ENCODE measurements around the gene SLC26A1.

SLC26A1 gene

DNA sequence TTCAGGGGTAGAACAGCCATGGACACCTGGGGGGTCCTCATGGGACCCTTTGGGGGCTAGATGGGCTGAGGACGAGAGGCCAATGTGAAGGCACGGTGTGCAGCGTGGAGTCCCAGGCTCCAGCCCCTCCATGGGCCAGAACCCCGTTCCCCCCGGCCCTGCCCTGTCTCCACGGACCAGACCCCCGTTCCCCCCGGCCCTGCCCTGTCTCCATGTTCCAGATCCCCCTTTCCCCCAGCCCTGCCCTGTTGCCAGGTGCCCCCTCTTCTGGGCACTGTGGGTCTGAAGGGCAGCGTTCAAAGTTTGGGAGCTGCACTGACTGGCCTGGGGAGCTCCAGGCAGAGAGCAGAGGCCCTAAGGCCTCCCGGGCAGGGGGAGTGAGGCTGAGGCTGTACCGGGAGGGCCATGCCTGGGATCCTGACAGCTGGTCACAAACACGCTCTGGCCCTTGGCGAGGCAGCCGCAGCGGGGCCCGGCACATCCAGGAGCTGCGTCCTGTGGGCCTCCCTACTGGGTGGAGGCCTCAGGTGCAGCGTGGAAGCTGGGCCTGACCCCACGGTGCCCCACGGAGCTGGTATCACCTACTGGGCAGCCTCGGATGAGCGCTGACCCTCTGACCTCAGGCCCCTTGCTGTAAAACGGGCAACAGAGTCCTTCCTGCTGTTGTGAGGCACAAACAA is 28.7 kb downstream of the SLC26A1 start:
- H3K27me3 ChIP-seq (ENCODE audit: insufficient read depth, low read length): peaks cover 25% of the 10 kb centered on the region
- no peak overlapping the region for H3K9ac ChIP-seq (ENCODE audit: low read depth, low read length)
- no peaks in the 10 kb centered on the region for H3K4me1 ChIP-seq (ENCODE audit: insufficient read depth, low read length)
- 94% methylated on average over 23 of the region's 23 CpGs for WGBS
- no peaks in the 10 kb centered on the region for H3K9me3 ChIP-seq (ENCODE audit: insufficient read depth, low read depth, low read length)
- no peak overlapping the region for H3K4me3 ChIP-seq (ENCODE audit: low read length)
- no peaks in the 10 kb centered on the region for H3K36me3 ChIP-seq (ENCODE audit: insufficient read depth, low read length)
- H3K27ac ChIP-seq (ENCODE audit: low read depth, low read length): no peak overlapping the region

DNA sequence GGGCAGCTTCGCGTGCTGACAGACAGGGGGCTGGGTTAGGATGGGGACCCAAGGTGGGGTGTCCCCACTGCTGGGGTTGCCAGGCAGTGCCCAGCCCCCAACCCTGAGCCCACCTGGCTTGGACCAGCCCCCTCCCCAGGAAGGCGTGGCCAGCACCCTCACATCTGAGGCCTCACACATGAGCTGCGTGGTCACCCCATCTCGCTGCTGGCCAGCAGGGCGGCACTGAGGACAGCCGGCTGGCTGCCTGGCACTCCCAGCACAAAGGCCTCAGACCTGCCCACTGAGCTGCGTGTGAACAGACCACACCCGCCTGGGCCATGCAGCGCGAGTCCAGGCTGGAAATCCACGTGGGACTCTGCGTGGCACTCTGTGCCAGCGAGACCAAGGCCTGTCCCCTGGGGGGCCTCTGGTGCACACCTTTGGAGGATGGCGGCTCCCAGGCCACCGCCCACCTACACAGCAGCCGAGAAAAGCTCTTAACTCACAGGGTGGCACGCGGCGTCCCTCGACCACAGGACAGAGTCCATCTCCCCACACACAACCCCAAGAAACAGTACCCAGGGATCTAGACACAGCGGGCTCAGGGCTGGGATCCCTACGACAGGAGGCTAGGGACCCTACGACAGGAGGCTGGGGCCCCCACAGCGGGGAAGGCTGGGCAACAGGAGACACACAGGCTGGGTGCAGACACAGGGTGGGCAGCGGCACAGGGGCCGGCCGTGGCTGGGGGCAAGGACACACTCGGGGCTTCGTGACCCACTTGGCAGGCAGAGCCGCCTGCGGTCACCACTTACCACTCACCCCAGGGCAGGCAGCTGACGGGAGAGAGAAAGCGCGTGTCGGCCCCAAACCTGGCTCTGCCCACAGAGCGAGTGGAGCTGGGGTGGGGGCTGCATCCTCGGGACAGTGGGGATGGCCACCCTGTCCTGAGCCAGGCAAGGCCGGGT is 29.7 kb downstream of the SLC26A1 start:
- Histone ChIP-seq H3K27ac (ENCODE audit: low read depth, low read length) (no peak overlapping the region), H3K9ac (ENCODE audit: low read depth, low read length) (no peak overlapping the region), H3K9me3 (ENCODE audit: insufficient read depth, low read depth, low read length) (no peaks in the 10 kb centered on the region), H3K4me1 (ENCODE audit: insufficient read depth, low read length) (no peaks in the 10 kb centered on the region), H3K36me3 (ENCODE audit: insufficient read depth, low read length) (no peaks in the 10 kb centered on the region), H3K4me3 (ENCODE audit: low read length) (no peak overlapping the region), H3K27me3 (ENCODE audit: insufficient read depth, low read length) (peaks cover 17% of the 10 kb centered on the region)
- WGBS: 95% methylated on average over 39 of the region's 39 CpGs

DNA sequence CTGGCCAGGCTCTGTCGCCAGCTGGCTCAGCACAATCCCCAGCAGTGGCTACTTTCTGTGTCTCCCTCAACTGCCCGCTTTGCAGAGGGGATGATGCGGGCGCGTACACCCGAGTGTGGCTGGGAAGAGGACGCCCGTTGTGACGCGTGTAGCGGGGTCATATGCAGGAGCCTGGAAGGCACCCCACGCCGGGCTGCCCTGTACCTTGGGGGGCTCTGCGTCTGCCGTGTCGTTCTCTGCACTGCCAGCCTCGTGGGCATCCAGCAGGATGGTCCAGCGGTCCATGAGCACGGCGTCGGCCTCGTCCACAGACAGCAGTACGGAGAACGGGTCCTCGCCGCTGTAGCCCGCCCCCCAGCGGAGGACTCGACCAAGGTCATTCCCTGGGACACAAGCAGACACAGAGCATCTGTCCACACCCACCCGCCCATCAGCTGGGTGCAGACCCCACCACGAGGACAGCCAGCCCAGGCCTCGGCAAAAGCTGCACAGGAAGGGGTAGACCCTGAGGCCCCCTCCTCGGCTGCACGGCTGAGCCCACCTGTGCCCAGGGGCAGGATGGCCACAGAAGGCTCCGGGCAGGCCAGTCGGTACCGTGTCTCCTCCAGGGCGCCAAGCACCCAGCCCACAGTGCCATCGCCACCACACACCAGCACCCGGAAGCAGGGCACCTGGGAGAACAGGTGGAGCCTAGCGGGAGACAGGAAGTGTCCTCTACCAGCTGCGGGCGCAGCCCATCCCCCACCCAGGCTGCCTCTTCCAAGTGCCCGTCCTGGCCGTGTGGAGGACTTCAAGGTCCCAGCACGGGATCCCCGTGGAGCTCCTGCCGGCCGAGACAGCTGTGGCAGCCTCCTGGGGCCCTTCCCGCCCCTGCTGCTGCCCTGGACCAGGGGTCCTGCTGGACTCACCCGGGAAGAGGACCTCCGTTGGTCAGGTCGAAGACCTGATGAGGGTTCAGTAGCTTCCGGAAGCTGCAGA is 30.7 kb downstream of the SLC26A1 start:
- WGBS: 94% methylated on average over 54 of the region's 54 CpGs
- Histone ChIP-seq H3K9me3 (ENCODE audit: insufficient read depth, low read depth, low read length) (no peaks in the 10 kb centered on the region), H3K9ac (ENCODE audit: low read depth, low read length) (no peak overlapping the region), H3K4me3 (ENCODE audit: low read length) (no peak overlapping the region), H3K36me3 (ENCODE audit: insufficient read depth, low read length) (no peaks in the 10 kb centered on the region), H3K27ac (ENCODE audit: low read depth, low read length) (no peak overlapping the region), H3K4me1 (ENCODE audit: insufficient read depth, low read length) (no peaks in the 10 kb centered on the region), H3K27me3 (ENCODE audit: insufficient read depth, low read length) (peaks cover 8% of the 10 kb centered on the region)

DNA sequence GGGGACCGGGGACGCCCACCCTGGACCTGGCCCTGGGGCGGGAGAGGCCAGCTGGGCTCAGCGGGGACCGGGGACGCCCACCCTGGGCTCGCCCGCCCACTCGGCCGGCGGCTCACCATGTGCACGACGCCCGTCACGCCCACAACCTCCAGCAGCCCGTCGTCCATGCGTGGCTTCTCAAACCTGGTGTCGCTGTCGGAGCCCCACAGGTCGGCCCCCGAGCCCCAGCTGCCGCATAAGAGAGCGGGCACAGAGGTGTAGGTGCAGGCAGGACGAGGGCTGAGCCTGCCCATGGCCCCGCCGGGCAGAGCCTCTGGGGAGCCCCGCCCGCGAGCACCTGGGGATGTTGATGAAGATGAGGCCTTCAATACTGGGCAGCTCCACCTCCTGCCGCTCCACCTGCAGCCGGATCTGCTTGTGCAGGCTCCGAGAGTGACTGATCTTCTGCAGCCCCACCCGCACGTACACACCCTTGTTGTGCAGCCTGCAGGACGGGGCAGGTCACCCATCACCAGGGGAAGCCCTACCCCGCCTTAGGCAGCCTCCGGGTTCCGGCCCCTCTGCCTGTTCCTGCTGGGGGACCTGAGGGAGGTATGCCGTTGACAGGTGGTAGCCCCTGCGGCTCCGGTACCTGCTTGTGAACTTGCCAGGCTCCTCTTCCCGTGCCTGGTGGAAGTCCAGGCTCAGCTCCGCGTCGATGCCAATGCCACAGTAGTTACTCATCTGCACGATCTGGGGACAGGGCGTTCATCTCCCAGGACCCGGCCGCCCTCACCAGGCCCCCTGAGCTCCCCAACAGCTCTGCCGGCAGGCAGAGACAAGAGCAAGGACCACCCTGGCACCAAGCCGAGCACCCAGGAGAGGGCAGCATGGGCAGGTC is 31.6 kb downstream of the SLC26A1 start:
- H3K27me3 ChIP-seq (ENCODE audit: insufficient read depth, low read length): no peaks in the 10 kb centered on the region
- H3K9me3 ChIP-seq (ENCODE audit: insufficient read depth, low read depth, low read length): no peaks in the 10 kb centered on the region
- WGBS: 95% methylated on average over 52 of the region's 52 CpGs
- H3K36me3 ChIP-seq (ENCODE audit: insufficient read depth, low read length): no peaks in the 10 kb centered on the region
- no peaks in the 10 kb centered on the region for H3K4me1 ChIP-seq (ENCODE audit: insufficient read depth, low read length)
- H3K27ac ChIP-seq (ENCODE audit: low read depth, low read length): no peak overlapping the region
- no peak overlapping the region for H3K9ac ChIP-seq (ENCODE audit: low read depth, low read length)
- no peak overlapping the region for H3K4me3 ChIP-seq (ENCODE audit: low read length)

DNA sequence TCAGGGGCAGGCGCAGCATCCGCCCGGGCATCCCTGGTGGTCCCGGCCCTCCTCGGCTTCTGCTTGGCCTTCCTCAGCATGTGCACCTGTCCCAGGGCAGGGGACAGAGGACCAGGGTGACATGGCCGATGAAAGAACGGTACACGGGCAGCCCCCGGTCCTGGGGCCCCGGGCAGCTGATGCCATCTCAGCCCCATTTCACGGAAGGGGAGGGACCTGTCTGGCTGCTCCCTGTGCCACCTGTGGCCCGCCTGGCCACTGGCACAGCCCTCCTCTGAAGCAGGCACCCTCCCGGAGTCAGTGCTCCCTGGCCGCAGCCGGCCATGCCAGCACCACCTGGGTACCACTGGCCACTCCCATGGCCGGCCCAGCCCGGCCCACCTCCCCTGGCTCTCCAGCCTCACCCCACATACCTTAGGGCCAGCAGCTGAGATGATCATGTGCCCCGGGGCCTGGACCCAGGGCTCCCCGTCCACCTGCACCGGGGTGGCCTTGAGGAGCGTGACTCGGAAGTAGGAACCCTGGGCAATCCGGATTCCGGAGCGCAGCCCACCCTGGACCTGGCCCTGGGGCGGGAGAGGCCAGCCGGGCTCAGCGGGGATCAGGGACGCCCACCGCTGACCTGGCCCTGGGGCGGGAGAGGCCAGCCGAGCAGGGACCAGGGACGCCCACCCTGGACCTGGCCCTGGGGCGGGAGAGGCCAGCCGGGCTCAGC is 32.4 kb downstream of the SLC26A1 start:
- Histone ChIP-seq H3K27ac (ENCODE audit: low read depth, low read length) (no peak overlapping the region), H3K4me3 (ENCODE audit: low read length) (no peak overlapping the region), H3K4me1 (ENCODE audit: insufficient read depth, low read length) (no peaks in the 10 kb centered on the region), H3K9me3 (ENCODE audit: insufficient read depth, low read depth, low read length) (no peaks in the 10 kb centered on the region), H3K27me3 (ENCODE audit: insufficient read depth, low read length) (no peaks in the 10 kb centered on the region), H3K36me3 (ENCODE audit: insufficient read depth, low read length) (no peaks in the 10 kb centered on the region), H3K9ac (ENCODE audit: low read depth, low read length) (no peak overlapping the region)
- 95% methylated on average over 35 of the region's 35 CpGs for WGBS

DNA sequence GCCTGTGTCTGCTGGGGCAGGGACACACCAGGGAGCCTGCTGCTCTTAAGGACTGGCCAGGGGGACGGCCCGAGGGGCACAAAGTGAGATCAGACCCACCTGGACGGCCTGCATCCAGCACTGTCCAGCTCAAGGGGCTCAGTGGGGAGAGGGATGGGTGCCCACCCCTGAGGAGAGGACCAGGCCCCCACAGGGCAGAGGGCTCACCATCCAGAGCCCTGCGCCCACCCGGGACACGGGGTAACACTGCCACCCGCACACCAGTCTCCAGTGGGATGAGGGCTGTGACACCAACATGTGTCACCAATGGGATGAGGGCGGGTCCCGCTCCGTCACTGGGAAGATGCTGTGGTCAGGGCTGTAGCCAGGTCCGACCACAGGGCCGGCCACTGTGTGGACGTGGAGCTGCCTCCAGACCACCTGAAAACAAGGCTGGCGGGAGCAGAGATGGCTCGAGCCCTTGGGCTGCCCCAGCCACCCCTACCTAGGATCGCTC is 33.0 kb downstream of the SLC26A1 start:
- WGBS: 89% methylated on average over 16 of the region's 16 CpGs
- Histone ChIP-seq H3K9ac (ENCODE audit: low read depth, low read length) (no peak overlapping the region), H3K4me1 (ENCODE audit: insufficient read depth, low read length) (no peaks in the 10 kb centered on the region), H3K9me3 (ENCODE audit: insufficient read depth, low read depth, low read length) (no peaks in the 10 kb centered on the region), H3K27ac (ENCODE audit: low read depth, low read length) (no peak overlapping the region), H3K36me3 (ENCODE audit: insufficient read depth, low read length) (no peaks in the 10 kb centered on the region), H3K27me3 (ENCODE audit: insufficient read depth, low read length) (no peaks in the 10 kb centered on the region), H3K4me3 (ENCODE audit: low read length) (no peak overlapping the region)

DNA sequence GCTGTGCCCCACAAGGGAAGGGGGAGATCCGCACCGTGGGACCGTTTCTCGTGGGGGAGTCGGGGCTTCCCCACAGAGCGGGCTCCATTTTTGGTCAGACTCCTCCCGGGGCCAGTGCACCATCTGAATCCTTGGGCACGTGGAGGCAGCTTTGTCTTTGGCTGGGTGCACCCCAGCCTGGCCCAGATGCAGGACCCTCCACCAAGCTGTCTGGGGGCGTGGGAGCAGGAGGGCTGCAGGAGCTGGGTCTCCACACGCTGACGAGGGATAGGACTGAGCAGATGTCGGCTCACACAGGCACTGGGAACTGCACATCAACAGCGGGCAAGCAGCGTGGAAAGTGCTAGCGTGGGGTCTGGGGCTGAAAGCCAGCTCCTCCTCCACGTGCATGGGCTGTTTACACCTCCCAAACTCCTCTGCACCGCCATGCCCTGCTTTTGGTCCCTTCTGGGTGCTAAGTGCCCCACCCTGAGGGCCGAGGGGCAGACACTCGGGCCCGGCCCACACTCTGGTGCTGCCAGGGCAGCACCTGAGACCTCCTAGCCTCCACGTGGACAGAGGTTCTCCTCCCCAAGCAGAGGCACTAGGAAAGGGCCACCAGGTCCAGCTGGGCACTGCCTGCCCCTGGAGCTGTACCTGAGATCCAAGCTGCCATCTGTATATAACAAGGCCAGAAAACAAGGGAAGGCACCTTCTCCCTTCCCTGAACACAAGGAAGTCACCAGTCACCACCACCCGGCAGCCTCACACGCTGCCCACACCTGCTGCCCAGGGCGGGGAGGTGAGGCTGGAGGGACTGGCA is 33.7 kb downstream of the SLC26A1 start:
- Histone ChIP-seq H3K4me1 (ENCODE audit: insufficient read depth, low read length) (no peaks in the 10 kb centered on the region), H3K27me3 (ENCODE audit: insufficient read depth, low read length) (no peaks in the 10 kb centered on the region), H3K36me3 (ENCODE audit: insufficient read depth, low read length) (no peaks in the 10 kb centered on the region), H3K9me3 (ENCODE audit: insufficient read depth, low read depth, low read length) (no peaks in the 10 kb centered on the region), H3K9ac (ENCODE audit: low read depth, low read length) (no peak overlapping the region), H3K4me3 (ENCODE audit: low read length) (no peak overlapping the region), H3K27ac (ENCODE audit: low read depth, low read length) (no peak overlapping the region)
- WGBS: 93% methylated on average over 24 of the region's 24 CpGs

DNA sequence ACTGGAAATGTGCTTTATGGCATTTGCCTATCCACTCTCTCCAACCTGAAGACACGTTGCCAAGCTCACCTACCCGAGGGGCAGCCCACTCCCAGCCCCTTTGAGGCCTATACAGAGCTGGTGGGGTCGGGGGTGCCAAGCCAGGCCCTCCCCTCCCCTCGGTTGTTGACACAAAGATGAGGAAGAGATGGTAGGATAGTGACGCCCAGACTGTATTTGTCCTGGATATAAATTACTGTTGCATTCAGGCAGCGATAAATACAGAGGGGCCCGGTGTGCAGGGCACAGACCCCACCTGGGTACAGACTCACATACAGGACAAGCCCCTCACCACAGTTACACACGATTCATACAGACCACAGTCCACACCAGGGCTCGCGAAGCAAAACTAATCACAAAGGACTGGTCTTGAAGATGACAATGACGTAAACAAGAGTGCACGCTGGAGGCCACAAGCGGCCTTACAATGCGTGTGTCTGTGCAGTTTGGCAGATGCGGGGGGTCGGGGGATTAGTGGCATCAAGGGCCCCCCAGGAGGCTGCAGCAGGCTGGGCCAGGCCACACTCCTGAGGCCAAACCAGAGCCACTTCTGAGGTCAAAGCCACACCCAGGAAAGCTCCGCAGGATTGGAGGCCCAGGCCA is 34.4 kb downstream of the SLC26A1 start:
- H3K4me3 ChIP-seq (ENCODE audit: low read length): no peak overlapping the region
- no peak overlapping the region for H3K9ac ChIP-seq (ENCODE audit: low read depth, low read length)
- no peaks in the 10 kb centered on the region for H3K9me3 ChIP-seq (ENCODE audit: insufficient read depth, low read depth, low read length)
- no peak overlapping the region for H3K27ac ChIP-seq (ENCODE audit: low read depth, low read length)
- no peaks in the 10 kb centered on the region for H3K36me3 ChIP-seq (ENCODE audit: insufficient read depth, low read length)
- no peaks in the 10 kb centered on the region for H3K27me3 ChIP-seq (ENCODE audit: insufficient read depth, low read length)
- no peaks in the 10 kb centered on the region for H3K4me1 ChIP-seq (ENCODE audit: insufficient read depth, low read length)
- WGBS: 94% methylated on average over 17 of the region's 17 CpGs

DNA sequence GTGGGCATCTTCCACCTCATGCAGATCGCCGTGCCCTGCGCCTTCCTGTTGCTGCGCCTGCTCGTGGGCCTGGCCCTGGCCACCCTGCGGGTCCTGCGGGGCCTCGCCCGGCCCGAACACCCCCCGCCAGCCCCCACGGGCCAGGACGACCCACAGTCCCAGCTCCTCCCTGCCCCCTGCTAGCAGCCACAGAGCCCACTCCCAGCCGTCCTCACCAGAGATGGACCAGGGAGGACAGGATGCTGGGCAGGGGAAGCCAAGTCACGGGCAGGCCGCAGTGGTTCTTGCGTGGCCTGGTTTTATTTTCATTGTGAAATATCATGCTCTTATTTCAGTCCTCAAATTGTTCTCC is 34.9 kb downstream of the SLC26A1 start:
- 95% methylated on average over 17 of the region's 17 CpGs for WGBS
- Histone ChIP-seq H3K4me1 (ENCODE audit: insufficient read depth, low read length) (no peaks in the 10 kb centered on the region), H3K9me3 (ENCODE audit: insufficient read depth, low read depth, low read length) (no peaks in the 10 kb centered on the region), H3K9ac (ENCODE audit: low read depth, low read length) (no peak overlapping the region), H3K27ac (ENCODE audit: low read depth, low read length) (no peak overlapping the region), H3K27me3 (ENCODE audit: insufficient read depth, low read length) (no peaks in the 10 kb centered on the region), H3K4me3 (ENCODE audit: low read length) (no peak overlapping the region), H3K36me3 (ENCODE audit: insufficient read depth, low read length) (no peaks in the 10 kb centered on the region)
